Measurements from ENCODE around the gene LRRC14B. TPM values are rescaled to one million over a fixed set of nuclear protein-coding genes. Genes with fewer than 3 reads are reported as not detected.
"Not testable (repeated sequence)": the region's sequence is repeated elsewhere in the genome, so short reads cannot be mapped to it uniquely, and the experiment has no call there.

Gene LRRC14B
- total RNA-seq, 1 experiment from 2014 or later, result not detected

DNA sequence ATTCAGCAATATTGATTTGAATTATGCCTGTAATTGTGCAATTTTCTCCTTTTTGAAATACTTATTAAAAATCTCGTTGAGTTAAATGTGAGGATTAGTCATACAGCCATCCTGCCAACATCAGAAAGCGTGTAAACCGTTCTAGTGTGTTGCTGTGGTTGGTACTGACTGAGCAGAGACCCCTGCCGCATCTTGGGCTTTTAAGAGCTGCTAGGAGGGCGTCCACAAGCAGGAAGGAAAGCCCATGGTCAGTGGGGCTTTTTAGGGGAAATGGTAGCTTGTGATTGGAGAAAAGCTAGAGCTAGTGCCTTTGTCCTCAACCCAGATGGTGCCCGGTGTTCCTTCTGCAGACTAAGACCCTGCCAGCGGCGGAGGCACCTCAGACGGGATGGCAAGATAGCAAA lies 28.2 kb downstream of the LRRC14B start:
- intact Hi-C loops (cut with micrococcal nuclease), result no loop called here
- Histone ChIP-seq H2AFZ (ENCODE audit: low read length) (no peak overlapping the region), H3K4me2 (ENCODE audit: low read length) (peak overlapping the region; percentile 95), H3K27ac (ENCODE audit: low read length) (peak overlapping the region; percentile 66), H3K4me3 (ENCODE audit: low read length) (peak overlapping the region; percentile 93), H3K9me3 (ENCODE audit: low read length) (no peaks in the 10 kb centered on the region), H3K79me2 (ENCODE audit: low read length) (peaks cover 82% of the 10 kb centered on the region), H4K20me1 (ENCODE audit: low read length) (peaks cover 43% of the 10 kb centered on the region), H3F3A (ENCODE audit: low read length, unreplicated experiment) (no peaks in the 10 kb centered on the region), H3K9me2 (replicated peaks; ENCODE audit: low read length) (no peaks in the 10 kb centered on the region), H3K36me3 (ENCODE audit: low read depth, low read length) (peaks cover 9% of the 10 kb centered on the region; the same call in 1 of the 2 replicates), H3K27me3 (ENCODE audit: low read length) (no peaks in the 10 kb centered on the region), H3K9ac (ENCODE audit: low read length) (peak overlapping the region; percentile 99), H3K4me1 (ENCODE audit: insufficient read depth, low read length) (peaks cover 43% of the 10 kb centered on the region)
- ChIA-PET POLR2A (ENCODE audit: unreplicated experiment) (no interaction called here), CTCF (interaction anchor here (1.9 kb wide), 1 partner anchor 31 kb away, joined by 12 read pairs; no protein-coding TSS in a partner anchor)
- ATAC-seq (peak; percentile 18; the same call in 1 of the 2 replicates), DNase-seq (peak; percentile 45)
- no peak for TF ChIP-seq EZH2phosphoT487 (IDR thresholded peaks at IDR 0.05; ENCODE audit: borderline replicate concordance, low read length)
- TF ChIP-seq, protein P1, sequence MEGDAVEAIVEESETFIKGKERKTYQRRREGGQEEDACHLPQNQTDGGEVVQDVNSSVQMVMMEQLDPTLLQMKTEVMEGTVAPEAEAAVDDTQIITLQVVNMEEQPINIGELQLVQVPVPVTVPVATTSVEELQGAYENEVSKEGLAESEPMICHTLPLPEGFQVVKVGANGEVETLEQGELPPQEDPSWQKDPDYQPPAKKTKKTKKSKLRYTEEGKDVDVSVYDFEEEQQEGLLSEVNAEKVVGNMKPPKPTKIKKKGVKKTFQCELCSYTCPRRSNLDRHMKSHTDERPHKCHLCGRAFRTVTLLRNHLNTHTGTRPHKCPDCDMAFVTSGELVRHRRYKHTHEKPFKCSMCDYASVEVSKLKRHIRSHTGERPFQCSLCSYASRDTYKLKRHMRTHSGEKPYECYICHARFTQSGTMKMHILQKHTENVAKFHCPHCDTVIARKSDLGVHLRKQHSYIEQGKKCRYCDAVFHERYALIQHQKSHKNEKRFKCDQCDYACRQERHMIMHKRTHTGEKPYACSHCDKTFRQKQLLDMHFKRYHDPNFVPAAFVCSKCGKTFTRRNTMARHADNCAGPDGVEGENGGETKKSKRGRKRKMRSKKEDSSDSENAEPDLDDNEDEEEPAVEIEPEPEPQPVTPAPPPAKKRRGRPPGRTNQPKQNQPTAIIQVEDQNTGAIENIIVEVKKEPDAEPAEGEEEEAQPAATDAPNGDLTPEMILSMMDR (conservative IDR thresholded peaks at IDR 0.05; ENCODE audit: low read depth, low read length), result no peak
- no peak for TF ChIP-seq EZH2 (IDR thresholded peaks at IDR 0.05; ENCODE audit: low read length, unreplicated experiment)
- BruUV-seq (replicated peaks), result TSS peak; percentile 36

GRCh38 chr5:219991-220390 lies 28.7 kb downstream of the LRRC14B start:
- CTCF ChIA-PET, result no interaction called here
- BruUV-seq (replicated peaks), result no TSS peak

GRCh38 chr5:222951-223715 lies 31.8 kb downstream of the LRRC14B start:
- H3K9ac ChIP-seq (ENCODE audit: low read length); H3K9me2 ChIP-seq (replicated peaks; ENCODE audit: low read length); H3K9me3 ChIP-seq (ENCODE audit: low read length); BruUV-seq (replicated peaks); H3K4me3 ChIP-seq (ENCODE audit: low read length); H2AFZ ChIP-seq (ENCODE audit: low read length); H3K27me3 ChIP-seq (ENCODE audit: low read length); POLR2A ChIA-PET (ENCODE audit: unreplicated experiment); CTCF ChIA-PET; H3F3A ChIP-seq (ENCODE audit: low read length, unreplicated experiment): not testable (repeated sequence)
- peaks cover 34% of the 10 kb centered on the region for H3K4me1 ChIP-seq (ENCODE audit: insufficient read depth, low read length)
- H3K27ac ChIP-seq (ENCODE audit: low read length), result peak overlapping the region; percentile 41
- peaks cover 43% of the 10 kb centered on the region for H4K20me1 ChIP-seq (ENCODE audit: low read length)
- H3K36me3 ChIP-seq (ENCODE audit: low read depth, low read length), result peaks cover 36% of the 10 kb centered on the region
- H3K4me2 ChIP-seq (ENCODE audit: low read length), result peak overlapping the region; percentile 47; the same call in 1 of the 2 replicates
- DNase-seq (peak; percentile 28), ATAC-seq (peak; percentile 16)
- intact Hi-C loops (cut with micrococcal nuclease), result loop anchor here (5.0 kb wide), 1 partner anchor 49 kb away; the partner anchor contains the start of gene PDCD6
- peaks cover 78% of the 10 kb centered on the region for H3K79me2 ChIP-seq (ENCODE audit: low read length)

More at GRCh38 chr5:219991-220390, 28.7 kb downstream of the LRRC14B start:
- H3K4me2 ChIP-seq (ENCODE audit: low read length), result peak overlapping the region; percentile 95
- H3K4me1 ChIP-seq (ENCODE audit: insufficient read depth, low read length), result peaks cover 40% of the 10 kb centered on the region
- intact Hi-C loops (cut with micrococcal nuclease), result loop anchor here (5.0 kb wide), 1 partner anchor 52 kb away; the partner anchor contains the start of gene PDCD6
- H3F3A ChIP-seq (ENCODE audit: low read length, unreplicated experiment), result no peaks in the 10 kb centered on the region
- H3K27me3 ChIP-seq (ENCODE audit: low read length), result no peaks in the 10 kb centered on the region
- POLR2A ChIA-PET (ENCODE audit: unreplicated experiment), result no interaction called here
- TF ChIP-seq, protein P1 (conservative IDR thresholded peaks at IDR 0.05; ENCODE audit: low read depth, low read length), result no peak
- no peak for TF ChIP-seq EZH2phosphoT487 (IDR thresholded peaks at IDR 0.05; ENCODE audit: borderline replicate concordance, low read length)
- H3K27ac ChIP-seq (ENCODE audit: low read length), result peak overlapping the region; percentile 66; the same call in 1 of the 2 replicates
- peaks cover 14% of the 10 kb centered on the region for H3K36me3 ChIP-seq (ENCODE audit: low read depth, low read length)
- DNase-seq (no peak), ATAC-seq (no peak)
- no peaks in the 10 kb centered on the region for H3K9me3 ChIP-seq (ENCODE audit: low read length)
- H3K9me2 ChIP-seq (replicated peaks; ENCODE audit: low read length), result no peaks in the 10 kb centered on the region
- H3K4me3 ChIP-seq (ENCODE audit: low read length), result peak overlapping the region; percentile 93
- H4K20me1 ChIP-seq (ENCODE audit: low read length), result peaks cover 43% of the 10 kb centered on the region
- H3K9ac ChIP-seq (ENCODE audit: low read length), result peak overlapping the region; percentile 99
- no peak overlapping the region for H2AFZ ChIP-seq (ENCODE audit: low read length)
- H3K79me2 ChIP-seq (ENCODE audit: low read length), result peaks cover 83% of the 10 kb centered on the region

Measured in PC-3 (cell line).